GM12878 (cell line): ENCODE results near the gene SMARCD1. TPM values are rescaled to one million over a fixed set of nuclear protein-coding genes. Genes with fewer than 3 reads are reported as not detected.

Experiments used
- ATAC-seq: fragments of 200-7000 bp; cut with Tn5 transposase; 3 replicates; pipeline ENCODE4 v1.9.1; 2020; ENCODE audit warnings: mild to moderate bottlenecking, moderate library complexity
- BruUV-seq: library from RNA; stranded (reverse); fragments of 400-500 nt; replicated peaks from 2 replicates; lab custom pipeline; 2021; lab: Mats Ljungman, UMichigan
- CTCF ChIA-PET: fragments of 300-600 bp; sonication (Branson Sonifier 250); formaldehyde crosslinking; extraction: SDS; loops from one replicate; lab custom pipeline; 2021; ENCODE audit warnings: inconsistent platforms; lab: Yijun Ruan, JAX
- POLR2A ChIA-PET: fragments of 350-600 bp; formaldehyde crosslinking; extraction: SDS; loops from one replicate; lab custom pipeline; 2021; ENCODE audit warnings: inconsistent platforms; lab: Charles Lee
- RAD21 ChIA-PET: fragments of 300-600 bp; sonication (Branson Sonifier 250); formaldehyde crosslinking; loops from one replicate; lab custom pipeline; 2023; ENCODE audit warnings: antibody characterized with exemption; ENCODE audit not compliant: unreplicated experiment; lab: Charles Lee
- SMC1A ChIA-PET: fragments of 300-600 bp; sonication (Branson Sonifier 250); formaldehyde crosslinking; loops from one replicate; lab custom pipeline; 2023; ENCODE audit not compliant: unreplicated experiment, uncharacterized antibody; lab: Charles Lee
- DNase-seq: peaks from one replicate; pipeline ENCODE4 v3.0.0-alpha.2; 2011; ENCODE audit warnings: low read depth, low spot score
- FAIRE-seq: peaks from 3 replicates; lab custom pipeline; 2011; peaks lifted over from hg19 to GRCh38; lab: Jason Lieb, UNC
- H2AFZ ChIP-seq: 2 replicates; pipeline ENCODE4 v1.6.0; 2011; ENCODE audit warnings: low read depth, low read length, control low read depth; ENCODE audit not compliant: control insufficient read depth
- H3K27ac ChIP-seq: 2 replicates; pipeline ENCODE4 v1.5.1; 2011; ENCODE audit warnings: control low read depth; ENCODE audit not compliant: control insufficient read depth, insufficient read depth
- H3K27me3 ChIP-seq, 2 experiments: replicated peaks in 1 of 2; 2 replicates each; pipeline versions ENCODE4 v1.6.0 to v1.6.1; 2011; ENCODE audit warnings: low read length in 1 of 2; ENCODE audit not compliant: control insufficient read depth in 2 of 2, insufficient read depth in 2 of 2
- H3K36me3 ChIP-seq, 2 experiments: 2 replicates each; pipeline ENCODE4 v1.5.1; 2011; ENCODE audit warnings: low read length in 1 of 2; ENCODE audit not compliant: control insufficient read depth in 2 of 2, insufficient read depth in 2 of 2
- H3K4me1 ChIP-seq: 2 replicates; pipeline ENCODE4 v1.6.1; 2011; ENCODE audit warnings: mild to moderate bottlenecking, low read length, moderate library complexity, mixed read lengths; ENCODE audit not compliant: control insufficient read depth, insufficient read depth
- H3K4me2 ChIP-seq: 2 replicates; pipeline ENCODE4 v1.6.0; 2011; ENCODE audit warnings: control low read depth; ENCODE audit not compliant: control insufficient read depth, insufficient read depth
- H3K4me3 ChIP-seq: fragments of 200-600 bp; sonication (generic); 2 replicates; pipeline ENCODE4 v1.5.1; 2016
- H3K79me2 ChIP-seq: 2 replicates; pipeline ENCODE4 v1.6.0; 2011; ENCODE audit warnings: low read length; ENCODE audit not compliant: control insufficient read depth, insufficient read depth
- H3K9ac ChIP-seq: 2 replicates; pipeline ENCODE4 v1.8.0; 2011; ENCODE audit warnings: low read length, control low read depth, mixed read lengths; ENCODE audit not compliant: control insufficient read depth, insufficient read depth
- H3K9me3 ChIP-seq: replicated peaks from 3 replicates; pipeline ENCODE4 v1.5.1; 2011; ENCODE audit warnings: mild to moderate bottlenecking, low read length; ENCODE audit not compliant: control insufficient read depth, insufficient read depth
- H4K20me1 ChIP-seq: 2 replicates; pipeline ENCODE4 v1.6.0; 2011; ENCODE audit not compliant: control insufficient read depth, insufficient read depth
- ATF7 ChIP-seq: fragments of 450-650 bp; IDR thresholded peaks from 2 replicates; pipeline ENCODE4 v1.6.1; 2016; ENCODE audit warnings: low read depth, mild to moderate bottlenecking
- BMI1 ChIP-seq: fragments of 450-650 bp; IDR thresholded peaks from 2 replicates; pipeline ENCODE4 v1.6.1; 2016; ENCODE audit warnings: mild to moderate bottlenecking, moderate library complexity, borderline replicate concordance
- E2F8 ChIP-seq: fragments of 450-650 bp; IDR thresholded peaks from 2 replicates; pipeline ENCODE4 v1.6.1; 2018; ENCODE audit warnings: mild to moderate bottlenecking, low read depth, moderate library complexity; ENCODE audit not compliant: partially characterized antibody
- GABPA ChIP-seq: IDR thresholded peaks from 2 replicates; pipeline ENCODE4 v1.6.1; 2014; ENCODE audit warnings: antibody characterized with exemption, low read depth, mild to moderate bottlenecking, inconsistent platforms
- JUNB ChIP-seq: IDR thresholded peaks from 2 replicates; pipeline ENCODE4 v1.6.1; 2016; ENCODE audit warnings: antibody characterized with exemption, mild to moderate bottlenecking
- MYB ChIP-seq: fragments of 150-350 bp; IDR thresholded peaks from 2 replicates; pipeline ENCODE4 v1.6.1; 2014; ENCODE audit warnings: mild to moderate bottlenecking, low read depth, low read length, borderline replicate concordance
- NFIC ChIP-seq: IDR thresholded peaks from 2 replicates; pipeline ENCODE4 v1.6.1; 2012; ENCODE audit warnings: low read depth, mild to moderate bottlenecking, inconsistent platforms, low read length, moderate library complexity
- PAX5 ChIP-seq: IDR thresholded peaks from 2 replicates; pipeline ENCODE4 v1.6.1; 2011; ENCODE audit warnings: low read depth, low read length, borderline replicate concordance
- STAT1 ChIP-seq: fragments of 450-650 bp; conservative IDR thresholded peaks from 2 replicates; pipeline ENCODE4 v1.6.1; 2014; ENCODE audit warnings: antibody characterized with exemption, mild to moderate bottlenecking
- TCF3 ChIP-seq: IDR thresholded peaks from 2 replicates; pipeline ENCODE4 v1.6.1; 2012; ENCODE audit warnings: low read depth, mild to moderate bottlenecking, low read length, borderline replicate concordance; ENCODE audit not compliant: insufficient read depth
- WRNIP1 ChIP-seq: IDR thresholded peaks from 2 replicates; pipeline ENCODE4 v1.6.1; 2011; ENCODE audit warnings: low read depth, low read length, improper control_type of control experiment, borderline replicate concordance
- WGBS: methylation state at CpG from one replicate; pipeline ENCODE4 v1.1.6; 2016; ENCODE audit warnings: low lambda C conversion rate; ENCODE audit not compliant: insufficient replicate concordance, insufficient coverage; ENCODE audit errors: missing lambda C conversion rate; 5-methylcytosine and 5-hydroxymethylcytosine counted together
- in situ Hi-C: fragments of 300-500 bp; cut with MboI; formaldehyde crosslinking; loops from 9 replicates; pipeline ENCODE4 v1.14.3; 2018; ENCODE audit warnings: mixed read lengths
- intact Hi-C: fragments of 100-400 bp; cut with micrococcal nuclease; formaldehyde crosslinking; loops from one replicate; pipeline ENCODE4 v1.14.2; 2022; ENCODE audit not compliant: unreplicated experiment
- polyA plus RNA-seq, 11 experiments: library from polyadenylated mRNA; depleted of rRNA in 4 of 11; unstranded in 6 of 11; stranded (reverse) in 5 of 11; fragments of >200 nt; fragmentation: Nextera tagmentation in 4 of 11; fragmentation: Illumina TruSeq in 1 of 11; extraction: Ambion mirVana in 4 of 11; extraction: Trizol in 1 of 11; gene quantifications; 1 replicate in 1 of 11; 2 replicates in 10 of 11; pipeline versions ENCODE4 v1.2.1 to v1.2.3, GENCODE V29; 2011 to 2016; ENCODE audit warnings: inconsistent platforms in 2 of 11, missing spikeins in 2 of 11, low read depth in 1 of 11
- total RNA-seq, 4 experiments: library from RNA; depleted of rRNA in 3 of 4; stranded (reverse); fragments of >200 nt in 3 of 4; fragmentation: Illumina TruSeq in 1 of 4; extraction: Trizol in 1 of 4; gene quantifications; 2 replicates each; pipeline versions ENCODE4 v1.2.1 to v1.2.3, GENCODE V29; 2013 to 2021
- TF ChIP-seq, protein P1 (sequence below): fragments of 450-650 bp; conservative IDR thresholded peaks from 2 replicates; pipeline ENCODE4 v1.6.1; 2017; ENCODE audit warnings: mild to moderate bottlenecking, moderate library complexity

Gene SMARCD1
- total and polyA plus RNA-seq, 10 of the 15 experiments (the other 5 are each of a cell fraction or from before 2014, with no cell fraction given), result 1.4 to 92.4 (median 58.9) TPM

GRCh38 chr12:50042693-50043092 lies 42.4 kb upstream of the SMARCD1 start:
- Histone ChIP-seq H3K9ac (no peak overlapping the region), H4K20me1 (no peaks in the 10 kb centered on the region), H3K27me3 (no peaks in the 10 kb centered on the region), H3K79me2 (no peaks in the 10 kb centered on the region), H3K4me2 (no peak overlapping the region), H3K4me3 (no peak overlapping the region), H2AFZ (no peak overlapping the region), H3K4me1 (no peaks in the 10 kb centered on the region), H3K9me3 (no peaks in the 10 kb centered on the region), H3K27ac (no peak overlapping the region), H3K36me3 (no peaks in the 10 kb centered on the region)
- SMC1A ChIA-PET, result interaction anchor here (1.4 kb wide), 1 partner anchor 28 kb away, joined by 4 read pairs; no protein-coding TSS in a partner anchor
- no peak for TF ChIP-seq TCF3
- no peak for TF ChIP-seq MYB
- no peak for TF ChIP-seq GABPA
- TF ChIP-seq E2F8, result no peak
- no peak for TF ChIP-seq JUNB
- TF ChIP-seq ATF7, result no peak
- no peak for TF ChIP-seq WRNIP1
- no peak for TF ChIP-seq BMI1
- no peak for TF ChIP-seq PAX5
- no peak for TF ChIP-seq STAT1
- TF ChIP-seq, protein P1, sequence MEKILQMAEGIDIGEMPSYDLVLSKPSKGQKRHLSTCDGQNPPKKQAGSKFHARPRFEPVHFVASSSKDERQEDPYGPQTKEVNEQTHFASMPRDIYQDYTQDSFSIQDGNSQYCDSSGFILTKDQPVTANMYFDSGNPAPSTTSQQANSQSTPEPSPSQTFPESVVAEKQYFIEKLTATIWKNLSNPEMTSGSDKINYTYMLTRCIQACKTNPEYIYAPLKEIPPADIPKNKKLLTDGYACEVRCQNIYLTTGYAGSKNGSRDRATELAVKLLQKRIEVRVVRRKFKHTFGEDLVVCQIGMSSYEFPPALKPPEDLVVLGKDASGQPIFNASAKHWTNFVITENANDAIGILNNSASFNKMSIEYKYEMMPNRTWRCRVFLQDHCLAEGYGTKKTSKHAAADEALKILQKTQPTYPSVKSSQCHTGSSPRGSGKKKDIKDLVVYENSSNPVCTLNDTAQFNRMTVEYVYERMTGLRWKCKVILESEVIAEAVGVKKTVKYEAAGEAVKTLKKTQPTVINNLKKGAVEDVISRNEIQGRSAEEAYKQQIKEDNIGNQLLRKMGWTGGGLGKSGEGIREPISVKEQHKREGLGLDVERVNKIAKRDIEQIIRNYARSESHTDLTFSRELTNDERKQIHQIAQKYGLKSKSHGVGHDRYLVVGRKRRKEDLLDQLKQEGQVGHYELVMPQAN, result no peak
- no peak for TF ChIP-seq NFIC
- RAD21 ChIA-PET, result no interaction called here
- FAIRE-seq (no peak), DNase-seq (no peak), ATAC-seq (no peak)
- no TSS peak for BruUV-seq
- POLR2A ChIA-PET, result no interaction called here
- 2% methylated on average over 5 of the region's 6 CpGs for WGBS
- intact Hi-C loops (no loop called here), in situ Hi-C loops (no loop called here)
- CTCF ChIA-PET, result interaction anchor here (0.6 to 1.8 kb wide), 3 partner anchors 26 to 76 kb away, joined by 3 to 6 read pairs (median 3); no protein-coding TSS in a partner anchor
